ENCODE results near the gene ERVFRD-1.

The ERVFRD-1 gene

DNA sequence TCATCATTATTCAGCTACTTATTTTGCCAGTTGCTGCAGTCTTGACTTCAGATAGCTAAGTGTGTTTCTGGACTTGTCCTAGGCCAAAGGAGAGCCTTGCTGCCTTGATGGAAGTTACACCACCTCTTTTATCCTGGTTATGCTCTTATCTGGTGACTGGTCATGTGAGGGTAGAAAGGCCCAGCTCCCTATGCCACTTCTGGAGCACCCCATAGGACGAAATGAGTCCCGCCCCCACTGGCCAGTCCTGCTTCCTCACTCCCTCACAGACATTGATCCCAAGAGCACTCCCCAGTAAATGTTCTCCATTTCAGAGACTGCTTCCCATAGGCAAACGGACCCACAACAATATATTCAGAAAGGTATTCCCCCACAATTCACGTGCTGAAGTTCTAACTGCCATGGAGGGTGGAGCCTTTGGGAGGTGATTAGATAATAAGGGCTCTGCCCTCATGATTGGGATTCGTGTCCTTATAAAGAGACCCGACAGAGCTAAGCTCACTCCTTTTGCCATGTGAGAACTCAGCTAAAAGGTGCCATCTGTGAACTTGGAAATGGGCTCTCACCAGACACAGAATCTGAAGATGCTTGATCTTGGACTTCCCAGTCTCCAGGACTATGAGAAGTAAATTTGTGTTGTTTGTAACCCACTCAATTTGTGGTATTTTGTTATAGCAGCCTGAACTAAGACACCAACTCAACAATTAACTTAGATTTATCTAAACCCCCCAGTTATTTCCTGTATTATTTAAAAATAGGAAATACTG is 45.9 kb downstream of the ERVFRD-1 start:
- ATAC-seq (ENCODE audit: low read depth) (no peak), DNase-seq (ENCODE audit: low spot score in 2 of 2) (no peak)
- no peaks in the 10 kb centered on the region for H3K9me3 Mint-ChIP-seq
- no peak overlapping the region for H3K27ac Mint-ChIP-seq
- no peaks in the 10 kb centered on the region for H3K36me3 Mint-ChIP-seq
- peaks cover 6% of the 10 kb centered on the region for H3K27me3 Mint-ChIP-seq
- H3K4me3 Mint-ChIP-seq, result no peak overlapping the region
- no peaks in the 10 kb centered on the region for H3K4me1 Mint-ChIP-seq

DNA sequence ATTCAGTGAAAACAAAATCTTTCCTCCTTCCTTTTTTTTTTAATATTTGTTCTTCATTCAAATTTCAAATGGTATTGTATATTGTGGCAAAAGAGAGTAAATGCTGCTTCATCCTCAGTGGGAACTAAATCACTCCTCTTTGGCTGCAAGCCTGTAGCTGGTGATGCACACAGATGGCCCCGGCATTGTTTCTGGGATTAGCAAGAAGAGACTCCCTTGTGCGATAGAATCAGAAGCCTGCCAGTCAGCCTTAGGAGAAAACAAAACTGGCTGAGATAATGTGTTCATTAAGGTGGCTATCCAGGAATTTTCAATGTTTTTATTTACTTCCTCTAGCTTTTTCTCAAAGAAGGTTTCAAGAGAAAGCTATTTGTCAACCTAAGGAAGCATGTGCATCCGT is 46.7 kb downstream of the ERVFRD-1 start:
- no peaks in the 10 kb centered on the region for H3K4me1 Mint-ChIP-seq
- H3K27me3 Mint-ChIP-seq, result peaks cover 6% of the 10 kb centered on the region
- no peak overlapping the region for H3K4me3 Mint-ChIP-seq
- no peak overlapping the region for H3K27ac Mint-ChIP-seq
- no peaks in the 10 kb centered on the region for H3K9me3 Mint-ChIP-seq
- no peaks in the 10 kb centered on the region for H3K36me3 Mint-ChIP-seq
- no peak for ATAC-seq (ENCODE audit: low read depth)
- DNase-seq (ENCODE audit: low spot score in 2 of 2), result no peak

DNA sequence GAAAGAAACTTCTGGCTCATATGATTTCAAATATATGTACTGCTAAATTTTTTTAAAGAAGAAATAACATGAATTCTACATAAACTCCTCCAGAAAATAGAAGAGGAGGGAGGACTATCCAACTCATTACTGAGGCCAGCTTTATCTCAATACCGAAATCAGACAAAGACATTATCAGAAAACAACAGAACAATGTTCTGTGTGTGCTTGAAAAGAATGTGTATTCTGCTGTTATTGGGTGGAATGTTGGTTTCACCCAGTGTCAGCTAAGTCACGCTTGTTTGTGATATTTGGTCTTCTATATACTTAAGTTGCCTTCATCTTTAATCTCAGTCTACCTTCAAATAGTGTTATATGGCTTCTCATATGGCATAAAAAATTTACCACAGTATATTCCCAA is 48.8 kb downstream of the ERVFRD-1 start:
- Mint-ChIP-seq H3K27ac (no peak overlapping the region), H3K4me1 (no peaks in the 10 kb centered on the region), H3K9me3 (no peaks in the 10 kb centered on the region), H3K27me3 (peaks cover 4% of the 10 kb centered on the region), H3K4me3 (no peak overlapping the region), H3K36me3 (no peaks in the 10 kb centered on the region)
- ATAC-seq (ENCODE audit: low read depth) (no peak), DNase-seq (ENCODE audit: low spot score in 2 of 2) (no peak)

DNA sequence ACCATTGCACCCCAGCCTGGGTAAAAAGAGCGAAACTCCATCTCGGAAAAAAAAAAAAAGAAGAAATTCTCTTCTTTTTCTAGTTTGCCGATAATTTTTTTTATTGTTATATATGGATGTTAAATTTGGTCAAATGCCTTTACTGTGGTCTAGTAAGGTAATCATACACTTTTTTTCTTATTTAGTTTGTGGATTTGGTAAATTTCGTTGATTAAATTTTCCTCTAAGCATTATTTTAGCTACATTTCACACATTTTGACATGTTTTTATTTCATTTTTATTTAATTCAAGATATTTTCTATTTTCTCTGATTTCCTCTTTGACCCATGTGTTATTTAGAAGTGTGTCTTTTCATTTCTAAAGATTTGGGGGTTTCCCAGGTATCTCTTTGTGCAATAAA is 49.4 kb downstream of the ERVFRD-1 start:
- no peaks in the 10 kb centered on the region for H3K9me3 Mint-ChIP-seq
- ATAC-seq (ENCODE audit: low read depth) (no peak), DNase-seq (ENCODE audit: low spot score in 2 of 2) (no peak)
- H3K4me3 Mint-ChIP-seq, result no peak overlapping the region
- no peak overlapping the region for H3K27ac Mint-ChIP-seq
- no peaks in the 10 kb centered on the region for H3K36me3 Mint-ChIP-seq
- H3K27me3 Mint-ChIP-seq, result peaks cover 4% of the 10 kb centered on the region
- H3K4me1 Mint-ChIP-seq, result no peaks in the 10 kb centered on the region

DNA sequence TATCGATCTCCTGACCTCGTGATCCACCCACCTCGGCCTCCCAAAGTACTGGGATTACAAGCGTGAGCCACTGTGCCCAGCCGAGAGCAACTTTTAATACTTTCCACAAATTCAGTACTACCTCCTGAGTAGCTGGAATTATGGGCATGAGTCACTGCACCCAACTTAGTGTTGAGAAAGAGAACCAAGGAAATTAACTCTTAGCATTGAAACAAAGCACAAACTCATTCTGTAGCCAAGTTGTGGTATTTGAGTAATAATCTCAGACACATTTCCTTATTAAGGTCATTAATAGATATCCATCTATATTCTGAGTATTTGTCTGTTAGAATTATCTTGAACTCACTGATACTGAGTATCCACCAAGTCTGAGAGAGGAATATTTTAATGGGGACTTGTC is 53.1 kb downstream of the ERVFRD-1 start:
- ATAC-seq (ENCODE audit: low read depth) (no peak), DNase-seq (ENCODE audit: low spot score in 2 of 2) (no peak)
- Mint-ChIP-seq H3K27me3 (peaks cover 7% of the 10 kb centered on the region), H3K4me1 (no peaks in the 10 kb centered on the region), H3K4me3 (no peak overlapping the region), H3K27ac (no peak overlapping the region), H3K9me3 (no peaks in the 10 kb centered on the region), H3K36me3 (no peaks in the 10 kb centered on the region)

DNA sequence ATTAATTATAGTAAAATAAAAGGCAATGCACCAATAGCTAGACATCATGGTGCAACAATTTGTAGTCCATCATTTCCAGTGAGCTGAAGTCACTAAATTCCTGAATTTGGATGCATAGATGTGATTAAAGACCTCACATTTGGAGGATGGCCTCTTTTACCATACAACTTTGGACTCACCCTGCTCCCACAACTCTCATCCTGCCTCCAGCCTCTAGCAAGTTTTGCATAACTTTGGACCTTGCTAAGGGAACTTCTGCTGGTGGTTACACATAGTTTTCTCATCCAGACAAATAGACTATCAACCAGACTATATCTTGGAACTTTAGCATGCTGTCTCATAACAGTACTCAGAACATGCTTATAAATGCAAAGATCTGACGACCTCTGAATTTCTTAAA is 54.7 kb downstream of the ERVFRD-1 start:
- Mint-ChIP-seq H3K4me1 (no peaks in the 10 kb centered on the region), H3K36me3 (no peaks in the 10 kb centered on the region), H3K27ac (no peak overlapping the region), H3K9me3 (no peaks in the 10 kb centered on the region), H3K27me3 (peaks cover 7% of the 10 kb centered on the region), H3K4me3 (no peak overlapping the region)
- ATAC-seq (ENCODE audit: low read depth) (no peak), DNase-seq (ENCODE audit: low spot score in 2 of 2) (no peak)

DNA sequence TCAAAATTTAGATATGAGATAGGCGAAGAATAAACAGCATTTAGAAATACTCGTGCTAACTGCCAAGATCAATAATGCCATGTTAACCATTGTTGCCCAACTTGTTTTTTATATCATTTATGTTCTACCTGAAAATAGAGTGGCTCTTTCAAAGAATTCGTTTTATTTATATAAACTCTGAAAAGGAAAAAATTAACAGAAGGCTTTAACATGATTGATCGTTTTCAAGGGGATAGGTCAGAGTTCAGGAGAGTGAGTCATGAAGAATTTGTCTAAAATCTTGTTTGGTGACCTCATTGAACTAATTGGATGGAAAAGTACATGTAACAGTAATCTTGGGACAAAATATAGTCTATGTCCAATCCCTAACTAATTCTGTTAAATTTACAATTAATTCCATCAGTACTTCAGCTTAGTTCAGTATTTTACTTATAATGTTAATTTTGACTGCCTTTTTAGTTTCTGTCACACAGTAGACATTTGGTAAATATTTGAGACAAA is 56.3 kb downstream of the ERVFRD-1 start:
- H3K4me3 Mint-ChIP-seq, result no peak overlapping the region
- H3K36me3 Mint-ChIP-seq, result no peaks in the 10 kb centered on the region
- H3K9me3 Mint-ChIP-seq, result no peaks in the 10 kb centered on the region
- H3K27me3 Mint-ChIP-seq, result peaks cover 10% of the 10 kb centered on the region
- no peaks in the 10 kb centered on the region for H3K4me1 Mint-ChIP-seq
- ATAC-seq (ENCODE audit: low read depth) (no peak), DNase-seq (ENCODE audit: low spot score in 2 of 2) (no peak)
- H3K27ac Mint-ChIP-seq, result no peak overlapping the region

DNA sequence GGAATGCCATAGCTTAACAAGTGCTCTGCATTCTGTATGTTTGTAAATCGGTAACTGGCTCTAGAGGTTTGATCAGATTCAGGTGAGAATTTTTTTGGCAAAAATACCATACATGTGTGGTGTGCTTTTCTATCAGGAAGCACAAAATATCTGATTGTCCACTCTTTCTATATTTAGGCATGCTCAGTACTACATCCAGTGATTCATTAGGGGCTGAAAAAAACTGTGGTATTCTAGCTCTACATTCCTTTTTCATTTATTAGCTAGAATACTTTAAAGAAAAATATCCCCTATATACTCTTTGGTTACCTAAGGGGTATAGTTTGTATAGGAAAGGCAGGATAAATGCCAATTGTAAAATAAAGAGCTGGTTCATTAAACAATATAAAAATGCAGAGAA is 56.8 kb downstream of the ERVFRD-1 start:
- no peaks in the 10 kb centered on the region for H3K9me3 Mint-ChIP-seq
- H3K27me3 Mint-ChIP-seq, result peaks cover 10% of the 10 kb centered on the region
- no peak overlapping the region for H3K27ac Mint-ChIP-seq
- DNase-seq (ENCODE audit: low spot score in 2 of 2), result no peak
- H3K4me1 Mint-ChIP-seq, result no peaks in the 10 kb centered on the region
- no peaks in the 10 kb centered on the region for H3K36me3 Mint-ChIP-seq
- no peak overlapping the region for H3K4me3 Mint-ChIP-seq
- ATAC-seq (ENCODE audit: low read depth), result no peak

DNA sequence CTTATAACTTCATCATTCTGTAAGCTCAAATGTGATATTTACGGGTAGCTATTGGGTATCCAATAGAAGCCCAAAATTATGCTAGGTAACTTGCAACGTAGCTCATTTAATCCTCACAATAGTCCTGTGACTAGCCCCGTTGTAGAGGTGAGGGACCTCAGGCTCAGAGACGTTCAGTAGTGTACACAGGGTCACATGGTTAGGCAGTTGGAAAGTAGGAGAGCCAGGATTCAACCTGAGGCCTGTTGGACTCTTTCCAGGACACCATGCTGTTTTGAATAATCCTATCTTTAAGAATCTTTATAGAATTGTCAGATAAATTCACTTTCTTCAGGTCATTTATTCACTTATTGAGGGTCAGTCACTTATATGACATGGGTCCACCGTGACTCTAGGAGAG is 58.2 kb downstream of the ERVFRD-1 start:
- no peak for ATAC-seq (ENCODE audit: low read depth)
- Mint-ChIP-seq H3K4me1 (no peaks in the 10 kb centered on the region), H3K4me3 (no peak overlapping the region), H3K27ac (no peak overlapping the region), H3K36me3 (no peaks in the 10 kb centered on the region), H3K9me3 (no peaks in the 10 kb centered on the region), H3K27me3 (peaks cover 10% of the 10 kb centered on the region)
- no peak for DNase-seq (ENCODE audit: low spot score in 2 of 2)
